PC-3 (cell line): ENCODE results near the gene CHN1. TPM values are rescaled to one million over a fixed set of nuclear protein-coding genes. Genes with fewer than 3 reads are reported as not detected.
A peak's percentile ranks its signal among the peaks of the same experiment; 100 is the strongest.

Source experiments
- ATAC-seq: fragments of 200-7000 bp; cut with Tn5 transposase; 2 replicates; pipeline ENCODE4 v1.9.1; 2020; ENCODE audit warnings: mild to moderate bottlenecking, moderate library complexity
- BruUV-seq: library from RNA; stranded (reverse); fragments of 400-500 nt; replicated peaks from 2 replicates; lab custom pipeline; 2021; lab: Mats Ljungman, UMichigan
- CTCF ChIA-PET: fragments of 300-600 bp; sonication (Branson Sonifier 250); formaldehyde crosslinking; loops from one replicate; lab custom pipeline; 2022; ENCODE audit warnings: antibody characterized with exemption; lab: Charles Lee
- POLR2A ChIA-PET: fragments of 300-600 bp; sonication (Branson Sonifier 250); formaldehyde crosslinking; loops from one replicate; lab custom pipeline; 2022; ENCODE audit warnings: antibody characterized with exemption; ENCODE audit not compliant: unreplicated experiment; lab: Charles Lee
- DNase-seq: peaks from one replicate; pipeline ENCODE4 v3.0.0-alpha.2; 2015
- H2AFZ ChIP-seq: fragments of 300-600 bp; sonication (generic); 2 replicates; pipeline ENCODE4 v1.6.0; 2016; ENCODE audit warnings: antibody characterized with exemption, low read length
- H3F3A ChIP-seq: fragments of 300-600 bp; sonication (generic); one replicate; pipeline ENCODE4 v1.6.0; 2017; ENCODE audit warnings: antibody characterized with exemption, low read length, control low read depth, mild to moderate bottlenecking; ENCODE audit not compliant: unreplicated experiment
- H3K27ac ChIP-seq: fragments of 300-600 bp; sonication (generic); 2 replicates; pipeline ENCODE4 v1.5.1; 2016; ENCODE audit warnings: mild to moderate bottlenecking, low read length
- H3K27me3 ChIP-seq: fragments of 300-600 bp; sonication (generic); 2 replicates; pipeline ENCODE4 v1.6.1; 2016; ENCODE audit warnings: low read length, mixed read lengths
- H3K36me3 ChIP-seq: fragments of 300-600 bp; sonication (generic); 2 replicates; pipeline ENCODE4 v1.6.1; 2016; ENCODE audit warnings: low read depth, mixed run types, low read length, mixed read lengths
- H3K4me1 ChIP-seq: fragments of 300-600 bp; sonication (generic); 2 replicates; pipeline ENCODE4 v1.5.1; 2016; ENCODE audit warnings: low read length; ENCODE audit not compliant: insufficient read depth
- H3K4me2 ChIP-seq: fragments of 300-600 bp; sonication (generic); 2 replicates; pipeline ENCODE4 v1.6.0; 2016; ENCODE audit warnings: low read length
- H3K4me3 ChIP-seq: fragments of 300-600 bp; sonication (generic); 2 replicates; pipeline ENCODE4 v1.5.1; 2016; ENCODE audit warnings: mild to moderate bottlenecking, low read length, mixed read lengths
- H3K79me2 ChIP-seq: fragments of 300-600 bp; sonication (generic); 2 replicates; pipeline ENCODE4 v1.6.1; 2017; ENCODE audit warnings: low read length, mixed read lengths
- H3K9ac ChIP-seq: fragments of 300-600 bp; sonication (generic); 2 replicates; pipeline ENCODE4 v1.6.0; 2016; ENCODE audit warnings: mild to moderate bottlenecking, low read length
- H3K9me2 ChIP-seq: fragments of 300-600 bp; sonication (generic); replicated peaks from 2 replicates; pipeline ENCODE4 v1.6.1; 2016; ENCODE audit warnings: mixed run types, low read length, mixed read lengths
- H3K9me3 ChIP-seq: fragments of 300-600 bp; sonication (generic); 2 replicates; pipeline ENCODE4 v1.6.1; 2016; ENCODE audit warnings: low read length, mixed read lengths
- H4K20me1 ChIP-seq: fragments of 300-600 bp; sonication (generic); 2 replicates; pipeline ENCODE4 v1.6.1; 2016; ENCODE audit warnings: low read length, mixed read lengths
- CTCF ChIP-seq: fragments of 300-600 bp; sonication (generic); conservative IDR thresholded peaks from 2 replicates; pipeline ENCODE4 v1.5.1; 2017; ENCODE audit warnings: antibody characterized with exemption, low read depth, mild to moderate bottlenecking, low read length
- EZH2 ChIP-seq: fragments of 300-600 bp; sonication (generic); IDR thresholded peaks from one replicate; pipeline ENCODE4 v1.6.1; 2017; ENCODE audit warnings: antibody characterized with exemption, mild to moderate bottlenecking, low read length; ENCODE audit not compliant: unreplicated experiment
- EZH2phosphoT487 ChIP-seq: fragments of 300-600 bp; sonication (generic); IDR thresholded peaks from 2 replicates; pipeline ENCODE4 v1.6.1; 2018; ENCODE audit warnings: mild to moderate bottlenecking, antibody characterized with exemption, low read length, borderline replicate concordance
- intact Hi-C: fragments of 100-400 bp; cut with micrococcal nuclease; formaldehyde crosslinking; loops from 2 replicates; pipeline ENCODE4 v1.9.0; 2023
- total RNA-seq: library from RNA; depleted of rRNA; stranded (reverse); fragments of >200 nt; gene quantifications from 2 replicates; pipeline ENCODE4 v1.2.3, GENCODE V29; 2014

CHN1 gene
- total RNA-seq, 1 experiment from 2014 or later: 7.8 TPM

GRCh38 chr2:175003875-175004729 is 1.1 kb downstream of the CHN1 start:
- H4K20me1 ChIP-seq: no peaks in the 10 kb centered on the region
- peak; percentile 30 for DNase-seq
- no peaks in the 10 kb centered on the region for H3K79me2 ChIP-seq
- peak overlapping the region; percentile 80 for H2AFZ ChIP-seq
- H3K9me2 ChIP-seq: no peaks in the 10 kb centered on the region
- H3F3A ChIP-seq: no peaks in the 10 kb centered on the region
- CTCF ChIA-PET: no interaction called here
- H3K27me3 ChIP-seq: peaks cover 25% of the 10 kb centered on the region
- no peak overlapping the region for H3K27ac ChIP-seq
- H3K9ac ChIP-seq: no peak overlapping the region
- peak overlapping the region; percentile 73 for H3K4me3 ChIP-seq
- no peak for TF ChIP-seq EZH2
- TF ChIP-seq CTCF: no peak
- TF ChIP-seq EZH2phosphoT487: no peak
- H3K9me3 ChIP-seq: no peaks in the 10 kb centered on the region
- POLR2A ChIA-PET: interaction anchor here (0.7 kb wide), 1 partner anchor 115 kb away, joined by 5 read pairs; no protein-coding TSS in a partner anchor
- peaks cover 10% of the 10 kb centered on the region; the same call in 1 of the 2 replicates for H3K4me1 ChIP-seq
- H3K36me3 ChIP-seq: no peaks in the 10 kb centered on the region
- TSS peak; percentile 67 for BruUV-seq
- peak; percentile 57 for ATAC-seq
- intact Hi-C loops: no loop called here
- peak overlapping the region; percentile 90 for H3K4me2 ChIP-seq

DNA sequence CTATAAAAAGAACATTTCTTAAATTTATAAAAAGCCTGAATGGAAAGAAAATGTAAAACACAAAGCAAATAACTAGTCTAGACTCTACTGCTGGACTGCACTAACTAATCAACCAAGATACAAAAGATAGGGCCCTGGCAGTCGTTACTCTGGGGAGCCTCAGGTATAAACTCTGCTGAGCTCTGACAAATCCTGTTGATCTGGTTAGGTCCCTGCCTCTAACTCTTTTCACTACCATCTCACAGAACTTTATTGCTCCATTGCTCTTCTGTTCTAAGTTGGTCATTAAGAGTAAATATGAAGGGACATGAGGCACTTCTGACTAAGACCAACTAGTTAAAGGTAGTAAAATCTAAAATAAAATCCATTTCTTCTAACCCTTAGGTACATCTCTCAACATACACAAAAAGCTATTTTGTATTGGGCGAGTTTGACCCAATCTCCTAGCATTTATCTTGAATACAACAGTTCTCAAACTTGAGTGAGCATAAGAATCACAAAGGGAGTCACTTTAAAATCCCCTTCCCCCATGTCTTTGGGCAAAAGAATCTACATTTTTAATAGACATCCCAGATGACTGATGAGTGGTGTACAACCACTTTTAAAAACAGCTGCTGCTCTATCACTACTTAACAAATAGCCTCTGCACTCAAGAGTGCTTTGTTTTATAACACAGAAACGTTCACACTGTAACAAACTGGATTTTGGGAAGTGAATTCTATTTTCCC is 2.5 kb downstream of the CHN1 start:
- POLR2A ChIA-PET: interaction anchor here (0.6 kb wide), 1 partner anchor 306 kb away, joined by 3 read pairs; no protein-coding TSS in a partner anchor
- no peak for ATAC-seq
- DNase-seq: peak; percentile 41
- H3K9ac ChIP-seq: no peak overlapping the region
- no peaks in the 10 kb centered on the region for H4K20me1 ChIP-seq
- no peaks in the 10 kb centered on the region for H3K36me3 ChIP-seq
- H3K79me2 ChIP-seq: no peaks in the 10 kb centered on the region
- no peaks in the 10 kb centered on the region for H3K9me2 ChIP-seq
- CTCF ChIA-PET: no interaction called here
- no peak overlapping the region for H3K4me2 ChIP-seq
- peaks cover 14% of the 10 kb centered on the region for H3K27me3 ChIP-seq
- no peaks in the 10 kb centered on the region for H3F3A ChIP-seq
- no TSS peak for BruUV-seq
- H3K4me1 ChIP-seq: peaks cover 16% of the 10 kb centered on the region
- H2AFZ ChIP-seq: no peak overlapping the region
- H3K9me3 ChIP-seq: no peaks in the 10 kb centered on the region
- TF ChIP-seq CTCF (no peak), EZH2phosphoT487 (no peak), EZH2 (no peak)
- no peak overlapping the region for H3K27ac ChIP-seq
- intact Hi-C loops: no loop called here
- no peak overlapping the region for H3K4me3 ChIP-seq
